HepG2 (cell line): ENCODE results near the gene LSMEM2. TPM values are rescaled to one million over a fixed set of nuclear protein-coding genes. Genes with fewer than 3 reads are reported as not detected.

Experiments used
- ATAD3A ChIP-seq: sonication (generic); formaldehyde crosslinking; IDR thresholded peaks from 2 replicates; pipeline ENCODE4 v1.4.0; 2020; ENCODE audit warnings: missing genetic modification reagents
- CBX2 ChIP-seq, 2 experiments: fragments of 200-600 bp in 1 of 2; sonication (generic); formaldehyde crosslinking in 1 of 2; IDR thresholded peaks; 2 replicates each; pipeline versions ENCODE4 v1.7.0 to v1.8.1; 2018 to 2022; ENCODE audit warnings: low read depth in 2 of 2, low read length in 1 of 2, mild to moderate bottlenecking in 1 of 2, missing genetic modification reagents in 1 of 2
- ERF ChIP-seq: IDR thresholded peaks from 2 replicates; pipeline ENCODE4 v1.6.1; 2018; ENCODE audit warnings: missing biosample characterization, missing genetic modification reagents
- FOXC1 ChIP-seq: sonication (generic); formaldehyde crosslinking; IDR thresholded peaks from 2 replicates; pipeline ENCODE4 v1.8.0; 2022; ENCODE audit warnings: mild to moderate bottlenecking, missing genetic modification reagents, borderline replicate concordance
- HCFC1 ChIP-seq: fragments of 150-350 bp; IDR thresholded peaks from 2 replicates; pipeline ENCODE4 v1.6.1; 2014; ENCODE audit warnings: low read depth, low read length
- JUND ChIP-seq: sonication (generic); formaldehyde crosslinking; IDR thresholded peaks from 2 replicates; pipeline ENCODE4 v1.8.0; 2022; ENCODE audit warnings: mild to moderate bottlenecking, missing genetic modification reagents
- KDM4B ChIP-seq: sonication (generic); formaldehyde crosslinking; IDR thresholded peaks from 2 replicates; pipeline ENCODE4 v1.4.0; 2020; ENCODE audit warnings: missing genetic modification reagents
- KMT2B ChIP-seq: IDR thresholded peaks from 2 replicates; pipeline ENCODE4 v1.6.1; 2016; ENCODE audit warnings: missing genetic modification reagents, missing compliant biosample characterization
- POGZ ChIP-seq: sonication (generic); formaldehyde crosslinking; IDR thresholded peaks from 2 replicates; pipeline ENCODE4 v1.4.0; 2020; ENCODE audit warnings: mild to moderate bottlenecking, missing genetic modification reagents
- TAF1 ChIP-seq: sonication (generic); formaldehyde crosslinking; IDR thresholded peaks from 2 replicates; pipeline ENCODE4 v1.4.0; 2020; ENCODE audit warnings: missing genetic modification reagents
- TEAD2 ChIP-seq: sonication (generic); formaldehyde crosslinking; IDR thresholded peaks from 2 replicates; pipeline ENCODE4 v1.9.0; 2021; ENCODE audit warnings: missing genetic modification reagents
- ZNF589 ChIP-seq: sonication (generic); formaldehyde crosslinking; conservative IDR thresholded peaks from 2 replicates; pipeline ENCODE4 v1.8.0; 2022; ENCODE audit warnings: mild to moderate bottlenecking, moderate library complexity, missing genetic modification reagents
- ZNF614 ChIP-seq: IDR thresholded peaks from 2 replicates; pipeline ENCODE4 v1.6.1; 2018; ENCODE audit warnings: missing biosample characterization, missing genetic modification reagents, inconsistent platforms, borderline replicate concordance
- ZNF749 ChIP-seq: sonication (generic); formaldehyde crosslinking; IDR thresholded peaks from 2 replicates; pipeline ENCODE4 v1.8.0; 2022; ENCODE audit warnings: mild to moderate bottlenecking, missing genetic modification reagents, moderate library complexity, borderline replicate concordance
- ZNF883 ChIP-seq: sonication (generic); formaldehyde crosslinking; IDR thresholded peaks from 2 replicates; pipeline ENCODE4 v1.5.1; 2020; ENCODE audit warnings: mild to moderate bottlenecking, missing genetic modification reagents; ENCODE audit errors: not compliant biosample characterization
- polyA plus RNA-seq, 8 experiments: library from polyadenylated mRNA; depleted of rRNA in 3 of 8; stranded (reverse) in 7 of 8; unstranded in 1 of 8; fragments of >200 nt; fragmentation: Illumina TruSeq in 4 of 8; extraction: Trizol in 4 of 8; gene quantifications; 2 replicates each; pipeline versions ENCODE4 v1.2.1 to v1.2.3, GENCODE V29; 2011 to 2016; ENCODE audit warnings: low read depth in 4 of 8, missing spikeins in 1 of 8, mixed read lengths in 1 of 8; ENCODE audit not compliant: insufficient read depth in 1 of 8
- total RNA-seq, 5 experiments: library from RNA; depleted of rRNA; stranded (reverse); fragments of >200 nt; fragmentation: Illumina TruSeq; extraction: Trizol; gene quantifications; 2 replicates each; pipeline ENCODE4 v1.2.3, GENCODE V29; 2016; ENCODE audit warnings: low read depth in 1 of 5
- TF ChIP-seq, protein P1 (sequence below): sonication (generic); formaldehyde crosslinking; IDR thresholded peaks from 2 replicates; pipeline ENCODE4 v1.9.0; 2021; ENCODE audit warnings: missing genetic modification reagents, mild to moderate bottlenecking, borderline replicate concordance
- TF ChIP-seq, protein P2 (sequence below): sonication (generic); formaldehyde crosslinking; IDR thresholded peaks from 2 replicates; pipeline ENCODE4 v1.4.0; 2020; ENCODE audit warnings: missing genetic modification reagents, mild to moderate bottlenecking, borderline replicate concordance
- TF ChIP-seq, protein P3 (sequence below): IDR thresholded peaks from 2 replicates; pipeline ENCODE4 v1.6.1; 2016; ENCODE audit warnings: missing biosample characterization, missing genetic modification reagents, low read depth
- TF ChIP-seq, protein P4 (sequence below): sonication (generic); formaldehyde crosslinking; IDR thresholded peaks from 2 replicates; pipeline ENCODE4 v1.4.0; 2020; ENCODE audit warnings: missing genetic modification reagents, mild to moderate bottlenecking, borderline replicate concordance

LSMEM2 gene
- total and polyA plus RNA-seq, 2 of the 13 experiments (the other 11 are each of a cell fraction or from before 2014, with no cell fraction given) = 0.07 to 0.41 TPM

- TF ChIP-seq ZNF589 (CRISPR knock-in tag) = peak; percentile 74; the same call in 1 of the 2 replicates
- TF ChIP-seq ZNF614 (CRISPR knock-in tag) = no peak
- TF ChIP-seq, protein P1, sequence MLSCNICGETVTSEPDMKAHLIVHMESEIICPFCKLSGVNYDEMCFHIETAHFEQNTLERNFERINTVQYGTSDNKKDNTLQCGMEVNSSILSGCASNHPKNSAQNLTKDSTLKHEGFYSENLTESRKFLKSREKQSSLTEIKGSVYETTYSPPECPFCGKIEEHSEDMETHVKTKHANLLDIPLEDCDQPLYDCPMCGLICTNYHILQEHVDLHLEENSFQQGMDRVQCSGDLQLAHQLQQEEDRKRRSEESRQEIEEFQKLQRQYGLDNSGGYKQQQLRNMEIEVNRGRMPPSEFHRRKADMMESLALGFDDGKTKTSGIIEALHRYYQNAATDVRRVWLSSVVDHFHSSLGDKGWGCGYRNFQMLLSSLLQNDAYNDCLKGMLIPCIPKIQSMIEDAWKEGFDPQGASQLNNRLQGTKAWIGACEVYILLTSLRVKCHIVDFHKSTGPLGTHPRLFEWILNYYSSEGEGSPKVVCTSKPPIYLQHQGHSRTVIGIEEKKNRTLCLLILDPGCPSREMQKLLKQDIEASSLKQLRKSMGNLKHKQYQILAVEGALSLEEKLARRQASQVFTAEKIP (CRISPR knock-in tag) = no peak
- no peak for TF ChIP-seq FOXC1 (CRISPR knock-in tag)
- no peak for TF ChIP-seq KDM4B (CRISPR knock-in tag)
- TF ChIP-seq POGZ (CRISPR knock-in tag) = peak; percentile 45; the same call in 1 of the 2 replicates
- TF ChIP-seq JUND (CRISPR knock-in tag) = peak; percentile 87
- TF ChIP-seq TEAD2 (CRISPR knock-in tag) = no peak
- TF ChIP-seq ERF (CRISPR knock-in tag) = 0 out of 2 replicates have a peak, but pooled peaks have one; percentile 57
- TF ChIP-seq, protein P2, sequence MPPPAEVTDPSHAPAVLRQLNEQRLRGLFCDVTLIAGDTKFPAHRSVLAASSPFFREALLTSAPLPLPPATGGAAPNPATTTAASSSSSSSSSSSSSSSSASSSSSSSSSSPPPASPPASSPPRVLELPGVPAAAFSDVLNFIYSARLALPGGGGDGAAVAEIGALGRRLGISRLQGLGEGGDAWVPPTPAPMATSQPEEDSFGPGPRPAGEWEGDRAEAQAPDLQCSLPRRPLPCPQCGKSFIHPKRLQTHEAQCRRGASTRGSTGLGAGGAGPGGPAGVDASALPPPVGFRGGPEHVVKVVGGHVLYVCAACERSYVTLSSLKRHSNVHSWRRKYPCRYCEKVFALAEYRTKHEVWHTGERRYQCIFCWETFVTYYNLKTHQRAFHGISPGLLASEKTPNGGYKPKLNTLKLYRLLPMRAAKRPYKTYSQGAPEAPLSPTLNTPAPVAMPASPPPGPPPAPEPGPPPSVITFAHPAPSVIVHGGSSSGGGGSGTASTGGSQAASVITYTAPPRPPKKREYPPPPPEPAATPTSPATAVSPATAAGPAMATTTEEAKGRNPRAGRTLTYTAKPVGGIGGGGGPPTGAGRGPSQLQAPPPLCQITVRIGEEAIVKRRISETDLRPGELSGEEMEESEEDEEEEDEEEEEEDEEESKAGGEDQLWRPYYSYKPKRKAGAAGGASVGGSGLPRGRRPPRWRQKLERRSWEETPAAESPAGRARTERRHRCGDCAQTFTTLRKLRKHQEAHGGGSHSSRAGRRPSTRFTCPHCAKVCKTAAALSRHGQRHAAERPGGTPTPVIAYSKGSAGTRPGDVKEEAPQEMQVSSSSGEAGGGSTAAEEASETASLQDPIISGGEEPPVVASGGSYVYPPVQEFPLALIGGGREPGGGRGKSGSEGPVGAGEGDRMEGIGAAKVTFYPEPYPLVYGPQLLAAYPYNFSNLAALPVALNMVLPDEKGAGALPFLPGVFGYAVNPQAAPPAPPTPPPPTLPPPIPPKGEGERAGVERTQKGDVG (CRISPR knock-in tag) = 0 out of 2 replicates have a peak, but pooled peaks have one; percentile 6
- no peak for TF ChIP-seq ATAD3A (CRISPR knock-in tag)
- no peak for TF ChIP-seq ZNF883 (CRISPR knock-in tag)
- 0 out of 2 replicates have a peak, but pooled peaks have one; percentile 81 for TF ChIP-seq ZNF749 (CRISPR knock-in tag)
- TF ChIP-seq, protein P3, sequence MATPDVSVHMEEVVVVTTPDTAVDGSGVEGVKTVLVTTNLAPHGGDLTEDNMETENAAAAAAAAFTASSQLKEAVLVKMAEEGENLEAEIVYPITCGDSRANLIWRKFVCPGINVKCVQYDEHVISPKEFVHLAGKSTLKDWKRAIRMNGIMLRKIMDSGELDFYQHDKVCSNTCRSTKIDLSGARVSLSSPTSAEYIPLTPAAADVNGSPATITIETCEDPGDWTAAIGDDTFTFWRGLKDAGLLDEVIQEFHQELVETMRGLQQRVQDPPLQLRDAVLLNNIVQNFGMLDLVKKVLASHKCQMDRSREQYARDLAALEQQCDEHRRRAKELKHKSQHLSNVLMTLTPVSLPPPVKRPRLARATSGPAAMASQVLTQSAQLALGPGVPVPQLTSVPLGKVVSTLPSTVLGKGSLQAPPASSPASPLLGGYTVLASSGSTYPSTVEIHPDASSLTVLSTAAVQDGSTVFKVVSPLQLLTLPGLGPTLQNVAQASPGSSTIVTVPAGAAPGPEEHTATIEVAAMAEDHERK (CRISPR knock-in tag) = 0 out of 2 replicates have a peak, but pooled peaks have one; percentile 23
- 0 out of 2 replicates have a peak, but pooled peaks have one; percentile 8 for TF ChIP-seq HCFC1
- no peak for TF ChIP-seq CBX2 (IDR thresholded peaks at IDR 0.05; ENCODE audit: low read depth, low read length)
- no peak for TF ChIP-seq CBX2 (CRISPR knock-in tag; IDR thresholded peaks at IDR 0.05; ENCODE audit: low read depth)
- TF ChIP-seq, protein P4, sequence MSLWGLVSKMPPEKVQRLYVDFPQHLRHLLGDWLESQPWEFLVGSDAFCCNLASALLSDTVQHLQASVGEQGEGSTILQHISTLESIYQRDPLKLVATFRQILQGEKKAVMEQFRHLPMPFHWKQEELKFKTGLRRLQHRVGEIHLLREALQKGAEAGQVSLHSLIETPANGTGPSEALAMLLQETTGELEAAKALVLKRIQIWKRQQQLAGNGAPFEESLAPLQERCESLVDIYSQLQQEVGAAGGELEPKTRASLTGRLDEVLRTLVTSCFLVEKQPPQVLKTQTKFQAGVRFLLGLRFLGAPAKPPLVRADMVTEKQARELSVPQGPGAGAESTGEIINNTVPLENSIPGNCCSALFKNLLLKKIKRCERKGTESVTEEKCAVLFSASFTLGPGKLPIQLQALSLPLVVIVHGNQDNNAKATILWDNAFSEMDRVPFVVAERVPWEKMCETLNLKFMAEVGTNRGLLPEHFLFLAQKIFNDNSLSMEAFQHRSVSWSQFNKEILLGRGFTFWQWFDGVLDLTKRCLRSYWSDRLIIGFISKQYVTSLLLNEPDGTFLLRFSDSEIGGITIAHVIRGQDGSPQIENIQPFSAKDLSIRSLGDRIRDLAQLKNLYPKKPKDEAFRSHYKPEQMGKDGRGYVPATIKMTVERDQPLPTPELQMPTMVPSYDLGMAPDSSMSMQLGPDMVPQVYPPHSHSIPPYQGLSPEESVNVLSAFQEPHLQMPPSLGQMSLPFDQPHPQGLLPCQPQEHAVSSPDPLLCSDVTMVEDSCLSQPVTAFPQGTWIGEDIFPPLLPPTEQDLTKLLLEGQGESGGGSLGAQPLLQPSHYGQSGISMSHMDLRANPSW (CRISPR knock-in tag) = peak; percentile 48; the same call in 1 of the 2 replicates
- peak; percentile 84 for TF ChIP-seq TAF1 (CRISPR knock-in tag)
- no peak for TF ChIP-seq KMT2B (CRISPR knock-in tag)
Measured at GRCh38 chr3:50260027-50260941, 18.6 kb upstream of the LSMEM2 start (continued).
